Vagina (tissue), 2 donors: Measurements from ENCODE around the gene EXOC6B.

Source experiments
- CTCF ChIP-seq, 3 experiments: fragments of 450-650 bp in 2 of 3; fragments of 200-600 bp in 1 of 3; sonication (generic) in 1 of 3; IDR thresholded peaks; one replicate each; pipeline ENCODE4 v1.5.1; 2017 to 2019; ENCODE audit warnings: antibody characterized with exemption in 3 of 3, mild to moderate bottlenecking in 2 of 3, moderate library complexity in 2 of 3
- POLR2A ChIP-seq, 2 donors: fragments of 450-650 bp; IDR thresholded peaks; one replicate each; pipeline ENCODE4 v1.6.1; 2017; ENCODE audit warnings: antibody characterized with exemption in 2 of 2, mild to moderate bottlenecking in 2 of 2, moderate library complexity in 2 of 2

- TF ChIP-seq CTCF (IDR thresholded peaks at IDR 0.05) (no peak), POLR2A (IDR thresholded peaks at IDR 0.05) (no peak)
Observed at GRCh38 chr2:72496479-72496878, 329.4 kb downstream of the EXOC6B start.
